RWPE2 (cell line): ENCODE measurements around the gene CFAP73.
"Not testable (repeated sequence)": the region's sequence is repeated elsewhere in the genome, so short reads cannot be mapped to it uniquely, and the experiment has no call there.

Experiments used
- ATAC-seq: fragments of 200-7000 bp; cut with Tn5 transposase; 3 replicates; pipeline ENCODE4 v1.9.1; 2021; ENCODE audit warnings: low read depth
- DNase-seq: peaks from one replicate; pipeline ENCODE4 v3.0.0-alpha.2; 2020; ENCODE audit warnings: low spot score
- H3K27ac ChIP-seq: fragments of 450-650 bp; 2 replicates; pipeline ENCODE4 v1.5.1; 2017; ENCODE audit warnings: mild to moderate bottlenecking; ENCODE audit not compliant: poor library complexity, severe bottlenecking
- H3K27me3 ChIP-seq: fragments of 250-450 bp; sonication (Bioruptor Pico); 2 replicates; pipeline ENCODE4 v1.5.1; 2021; ENCODE audit warnings: mild to moderate bottlenecking, moderate library complexity; ENCODE audit not compliant: insufficient read depth, poor library complexity, severe bottlenecking
- H3K36me3 ChIP-seq: fragments of 250-450 bp; sonication (Bioruptor Pico); 2 replicates; pipeline ENCODE4 v1.5.1; 2020; ENCODE audit warnings: low read depth, mild to moderate bottlenecking, moderate library complexity
- H3K4me1 ChIP-seq: fragments of 250-450 bp; sonication (Bioruptor Pico); 2 replicates; pipeline ENCODE4 v1.5.1; 2021; ENCODE audit warnings: mild to moderate bottlenecking, moderate library complexity; ENCODE audit not compliant: insufficient read depth, poor library complexity, severe bottlenecking
- H3K4me3 ChIP-seq: fragments of 250-450 bp; sonication (Bioruptor Pico); 2 replicates; pipeline ENCODE4 v1.5.1; 2021; ENCODE audit warnings: mild to moderate bottlenecking, moderate library complexity; ENCODE audit not compliant: severe bottlenecking
- H3K9me3 ChIP-seq: fragments of 250-450 bp; sonication (Bioruptor Pico); 2 replicates; pipeline ENCODE4 v1.5.1; 2021; ENCODE audit warnings: mild to moderate bottlenecking, moderate library complexity; ENCODE audit not compliant: severe bottlenecking
- CTCF ChIP-seq: fragments of 450-650 bp; IDR thresholded peaks from one replicate; pipeline ENCODE4 v1.5.1; 2017; ENCODE audit warnings: mild to moderate bottlenecking, moderate library complexity; ENCODE audit not compliant: poor library complexity, severe bottlenecking

CFAP73 gene

GRCh38 chr12:113140706-113141105 is 8.8 kb upstream of the CFAP73 start:
- H3K27ac ChIP-seq = no peak overlapping the region
- no peak for TF ChIP-seq CTCF
- ATAC-seq (no peak), DNase-seq (no peak)
- no peaks in the 10 kb centered on the region for H3K36me3 ChIP-seq
- H3K4me3 ChIP-seq = no peak overlapping the region
- H3K27me3 ChIP-seq = no peaks in the 10 kb centered on the region
- no peaks in the 10 kb centered on the region for H3K9me3 ChIP-seq
- H3K4me1 ChIP-seq = no peaks in the 10 kb centered on the region

- not testable (repeated sequence) for DNase-seq, H3K4me1 ChIP-seq, ATAC-seq, H3K27me3 ChIP-seq, H3K27ac ChIP-seq, H3K36me3 ChIP-seq, H3K9me3 ChIP-seq, H3K4me3 ChIP-seq
Measured at GRCh38 chr12:113141716-113142115, 7.8 kb upstream of the CFAP73 start.

- no peak for ATAC-seq
- no peak overlapping the region for H3K27ac ChIP-seq
- DNase-seq = no peak
Measured at GRCh38 chr12:113142173-113142885, 7.2 kb upstream of the CFAP73 start.

GRCh38 chr12:113142886-113143332 is 6.6 kb upstream of the CFAP73 start:
- DNase-seq = no peak
- H3K27ac ChIP-seq = no peak overlapping the region
- TF ChIP-seq CTCF = no peak

More at GRCh38 chr12:113142173-113142885, 7.2 kb upstream of the CFAP73 start:
- Histone ChIP-seq H3K9me3 (no peaks in the 10 kb centered on the region), H3K4me3 (no peak overlapping the region), H3K36me3 (no peaks in the 10 kb centered on the region), H3K27me3 (no peaks in the 10 kb centered on the region), H3K4me1 (no peaks in the 10 kb centered on the region)
- TF ChIP-seq CTCF = no peak

GRCh38 chr12:113143959-113144358 is 5.6 kb upstream of the CFAP73 start:
- no peak overlapping the region for H3K4me3 ChIP-seq
- H3K9me3 ChIP-seq = no peaks in the 10 kb centered on the region
- no peaks in the 10 kb centered on the region for H3K27me3 ChIP-seq
- no peak for TF ChIP-seq CTCF
- no peaks in the 10 kb centered on the region for H3K4me1 ChIP-seq
- no peak overlapping the region for H3K27ac ChIP-seq
- ATAC-seq (no peak), DNase-seq (no peak)
- H3K36me3 ChIP-seq = no peaks in the 10 kb centered on the region

More at GRCh38 chr12:113142886-113143332, 6.6 kb upstream of the CFAP73 start:
- H3K27me3 ChIP-seq = no peaks in the 10 kb centered on the region
- H3K4me1 ChIP-seq = no peaks in the 10 kb centered on the region
- no peaks in the 10 kb centered on the region for H3K36me3 ChIP-seq
- H3K4me3 ChIP-seq = no peak overlapping the region
- no peaks in the 10 kb centered on the region for H3K9me3 ChIP-seq
- ATAC-seq = no peak
